Erythroblast (primary cell): ENCODE results near the gene STPG4.
"Not testable (repeated sequence)": the region's sequence is repeated elsewhere in the genome, so short reads cannot be mapped to it uniquely, and the experiment has no call there.

Experiments used
- DNase-seq, 2 experiments: peaks; one replicate each; lab custom pipeline; 2025; lab: John Stamatoyannopoulos, UW
- GATA1 ChIP-seq: IDR thresholded peaks from 2 replicates; pipeline ENCODE4 v1.6.1; 2011; ENCODE audit warnings: low read depth, mild to moderate bottlenecking, control low read depth, low read length, moderate library complexity
- POLR2A ChIP-seq: IDR thresholded peaks from 2 replicates; pipeline ENCODE4 v1.6.1; 2011; ENCODE audit warnings: mild to moderate bottlenecking, low read length

Gene STPG4

DNA sequence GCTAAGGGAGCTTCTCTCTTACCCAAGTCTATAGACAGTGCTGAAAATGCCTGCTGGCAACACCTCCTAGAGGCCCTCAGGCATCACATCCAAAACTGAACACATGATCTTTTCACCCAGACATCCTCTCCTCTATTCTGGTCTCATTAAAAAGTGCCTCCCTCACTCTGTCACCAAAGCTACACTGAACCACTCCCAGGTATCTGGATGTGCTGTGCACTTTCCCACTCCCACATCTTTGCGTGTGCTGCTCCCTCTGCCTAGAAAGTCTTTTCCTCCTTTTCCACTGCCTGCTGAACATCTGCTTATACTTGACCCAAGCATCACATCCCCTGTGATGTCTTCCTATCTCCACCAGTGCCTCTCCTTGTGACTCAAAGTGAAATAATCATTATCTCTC, 26.1 kb upstream of the STPG4 start:
- no peak for TF ChIP-seq POLR2A
- TF ChIP-seq GATA1, result no peak
- DNase-seq, result no peak

DNA sequence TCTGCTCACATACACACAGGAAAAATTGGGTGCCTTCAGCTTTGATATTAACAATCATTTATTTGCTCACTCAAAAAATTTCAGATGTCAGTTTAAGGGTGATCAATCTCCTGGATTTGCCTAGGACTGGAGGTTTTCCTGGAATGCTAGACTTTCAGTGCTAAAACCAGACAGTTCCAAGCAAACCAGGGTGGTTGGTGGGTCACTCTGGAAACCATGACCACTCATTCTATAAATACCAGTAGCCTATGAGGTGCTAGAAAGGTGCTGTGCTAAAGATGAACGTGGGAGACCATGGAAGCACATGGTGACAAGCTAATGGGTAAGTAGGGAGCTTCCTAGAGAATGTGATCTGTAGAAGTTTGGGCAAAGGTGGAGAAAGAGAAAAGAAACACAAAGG, 25.4 kb upstream of the STPG4 start:
- TF ChIP-seq GATA1 (no peak), POLR2A (no peak)
- no peak for DNase-seq

DNA sequence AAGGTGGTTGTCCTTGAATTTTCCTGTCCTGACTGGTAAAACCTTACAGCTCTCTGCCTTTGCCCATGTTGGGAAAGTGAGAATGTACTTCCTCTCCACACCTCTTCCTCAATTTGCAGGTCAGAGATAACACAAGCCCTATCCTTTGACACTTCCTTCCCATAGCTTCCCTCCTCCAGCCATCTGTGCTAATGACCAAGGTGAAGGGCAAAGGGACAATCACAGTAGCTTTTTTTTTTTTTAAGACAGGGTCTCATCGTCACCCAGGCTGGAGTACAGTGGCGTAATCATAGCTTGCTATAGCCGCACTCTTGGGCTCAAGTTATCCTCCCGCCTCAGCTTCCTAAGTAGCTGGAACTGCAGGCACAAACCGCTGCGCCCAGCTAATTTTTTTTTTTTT, 24.3 kb upstream of the STPG4 start:
- DNase-seq, result no peak
- no peak for TF ChIP-seq POLR2A
- no peak for TF ChIP-seq GATA1

DNA sequence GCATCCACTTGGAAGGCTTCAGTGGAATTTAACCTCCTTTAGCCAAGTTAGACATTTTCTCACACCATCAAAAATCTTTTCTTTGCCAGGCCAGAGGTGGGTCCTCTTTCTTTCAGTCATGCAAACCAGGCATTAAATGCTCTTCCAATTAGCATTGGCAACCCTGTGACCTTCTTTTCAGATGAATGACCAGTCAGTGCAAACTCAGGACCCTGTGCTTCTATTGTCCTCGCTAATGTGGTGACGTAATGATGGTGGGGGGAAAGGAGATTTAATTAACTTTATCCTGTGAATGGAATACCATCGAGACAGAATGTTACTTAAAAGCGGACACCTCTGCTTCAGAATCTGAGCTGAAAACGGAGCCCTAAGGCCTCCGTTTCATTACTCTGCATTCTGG, 23.2 kb upstream of the STPG4 start:
- no peak for DNase-seq
- TF ChIP-seq GATA1, result no peak
- no peak for TF ChIP-seq POLR2A

DNA sequence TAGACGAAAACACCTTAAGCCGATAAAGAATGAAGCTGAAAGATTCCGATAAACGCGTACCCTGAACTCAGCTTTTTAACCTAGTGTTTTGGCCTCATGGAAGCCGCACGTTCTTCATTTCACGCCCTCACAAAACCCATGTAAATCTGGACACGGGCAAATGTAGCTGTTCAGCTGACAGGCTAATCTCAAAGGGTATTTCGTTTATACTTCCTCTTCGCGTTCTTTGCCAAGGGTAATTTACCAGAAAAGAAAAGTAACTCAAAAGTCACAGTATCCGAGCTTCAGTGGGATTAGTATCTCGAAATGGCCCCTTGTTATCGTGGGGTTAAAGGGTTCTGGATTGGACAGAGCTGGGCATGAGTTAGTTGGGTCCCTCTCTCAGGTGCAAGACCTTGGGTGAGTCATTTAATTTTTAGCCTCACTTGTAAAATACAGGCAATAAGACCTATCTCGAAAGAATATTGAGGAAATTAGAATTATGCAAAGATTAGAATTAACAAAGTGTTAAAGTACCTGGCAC, 22.0 kb upstream of the STPG4 start:
- TF ChIP-seq GATA1 (no peak), POLR2A (no peak)
- DNase-seq, result no peak

DNA sequence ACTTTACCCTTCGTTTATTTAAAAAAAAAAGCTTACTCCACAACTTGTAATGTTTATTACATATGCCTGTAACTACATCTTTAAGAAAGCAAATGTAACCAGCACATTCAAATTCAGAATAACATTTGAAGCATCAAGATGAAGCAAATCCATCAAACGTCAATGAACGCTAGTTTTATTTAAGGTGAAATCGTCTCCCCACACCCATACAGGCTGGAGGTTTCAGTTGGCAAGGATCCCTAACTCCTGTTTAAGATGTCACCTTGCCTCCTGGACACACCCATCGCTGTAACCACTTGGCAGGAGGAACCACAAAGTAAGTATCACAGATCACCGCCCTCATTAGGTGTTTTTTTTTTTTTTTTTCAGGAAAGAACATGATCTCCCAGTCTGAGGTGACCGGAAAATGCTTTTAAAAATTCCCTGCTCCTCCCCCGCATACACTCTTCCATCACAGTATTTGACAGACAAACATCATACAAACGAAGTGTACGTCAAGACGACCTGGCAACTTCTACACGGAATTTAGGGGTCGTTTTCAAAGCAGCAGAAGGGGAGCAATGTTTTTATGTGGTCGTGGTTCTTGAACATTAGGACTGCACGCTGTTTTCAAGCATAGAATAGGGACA, 19.7 kb upstream of the STPG4 start:
- peak; percentile 83 for DNase-seq
- TF ChIP-seq GATA1 (no peak), POLR2A (no peak)

DNA sequence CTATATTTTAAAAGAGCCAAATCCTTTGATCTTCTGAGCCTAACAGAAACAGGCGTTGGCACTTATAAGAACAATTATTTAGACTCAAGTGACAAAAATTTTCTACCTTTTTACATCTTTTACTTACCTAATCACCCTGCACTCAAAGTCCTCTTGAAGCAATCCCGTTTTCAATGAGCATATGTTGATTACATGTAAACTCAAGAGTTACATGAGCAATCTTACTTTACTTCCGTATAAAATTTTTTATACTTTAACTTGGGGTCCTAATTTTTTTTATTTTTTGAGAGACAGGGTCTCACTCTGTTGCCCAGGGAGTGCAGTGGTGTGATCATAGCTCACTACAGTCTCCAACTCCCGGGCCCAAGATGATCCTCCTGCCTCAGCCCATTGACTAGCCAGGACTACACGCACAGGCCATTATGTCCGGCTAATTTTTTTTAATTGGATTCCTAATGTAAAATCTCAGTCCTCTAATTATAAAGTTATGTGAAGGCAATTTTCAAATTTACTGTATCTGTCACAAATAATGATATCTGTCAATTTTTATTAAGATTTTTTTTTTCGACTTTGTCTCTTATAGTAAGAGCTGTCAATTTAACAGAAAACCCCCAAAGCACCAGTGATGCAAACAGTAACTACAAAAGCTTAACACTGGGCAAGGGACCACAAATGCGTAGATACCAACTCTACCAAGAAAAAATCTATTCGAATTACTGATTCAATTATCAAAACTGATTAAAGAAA, 19.1 kb upstream of the STPG4 start:
- no peak for TF ChIP-seq POLR2A
- no peak for TF ChIP-seq GATA1
- peak in 1 of 2 experiments; percentile 44 for DNase-seq

DNA sequence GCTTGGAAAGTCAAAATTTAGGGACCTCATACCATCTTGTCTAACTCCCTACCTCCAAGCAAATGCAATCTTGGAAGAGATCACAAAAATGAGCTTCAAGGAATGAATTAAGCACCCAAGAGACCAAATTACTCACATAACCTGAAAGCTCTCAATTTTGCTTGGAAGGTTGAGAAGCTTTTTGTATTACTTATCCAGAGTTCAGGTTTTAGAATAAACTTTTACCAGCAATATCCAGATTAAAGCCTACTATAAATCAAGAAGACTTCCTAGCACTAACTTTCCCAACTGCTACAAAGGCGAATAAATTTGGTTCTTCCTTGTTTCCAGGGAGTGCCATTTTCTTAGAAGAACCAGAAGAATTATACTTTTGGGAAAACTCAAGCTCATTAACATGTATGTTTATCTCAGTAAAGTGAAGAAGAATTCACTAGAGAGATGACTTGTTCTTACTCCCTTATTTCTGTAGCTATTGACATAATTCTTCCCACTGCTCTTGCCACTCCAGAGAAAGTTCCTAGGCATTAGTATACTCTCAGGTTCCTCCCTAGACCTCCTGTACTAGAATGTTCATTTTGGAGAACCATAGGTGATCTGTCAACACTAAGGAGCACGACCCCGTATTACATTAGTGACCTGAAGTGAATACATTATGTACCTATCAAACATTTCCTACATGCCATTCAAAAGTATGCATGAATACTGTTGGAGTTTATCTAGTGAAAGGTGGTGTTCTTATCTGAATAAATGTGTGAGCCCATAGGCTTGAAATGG, 18.0 kb upstream of the STPG4 start:
- peak in 1 of 2 experiments; percentile 37 for DNase-seq
- TF ChIP-seq POLR2A (peak; percentile 30), GATA1 (no peak)

DNA sequence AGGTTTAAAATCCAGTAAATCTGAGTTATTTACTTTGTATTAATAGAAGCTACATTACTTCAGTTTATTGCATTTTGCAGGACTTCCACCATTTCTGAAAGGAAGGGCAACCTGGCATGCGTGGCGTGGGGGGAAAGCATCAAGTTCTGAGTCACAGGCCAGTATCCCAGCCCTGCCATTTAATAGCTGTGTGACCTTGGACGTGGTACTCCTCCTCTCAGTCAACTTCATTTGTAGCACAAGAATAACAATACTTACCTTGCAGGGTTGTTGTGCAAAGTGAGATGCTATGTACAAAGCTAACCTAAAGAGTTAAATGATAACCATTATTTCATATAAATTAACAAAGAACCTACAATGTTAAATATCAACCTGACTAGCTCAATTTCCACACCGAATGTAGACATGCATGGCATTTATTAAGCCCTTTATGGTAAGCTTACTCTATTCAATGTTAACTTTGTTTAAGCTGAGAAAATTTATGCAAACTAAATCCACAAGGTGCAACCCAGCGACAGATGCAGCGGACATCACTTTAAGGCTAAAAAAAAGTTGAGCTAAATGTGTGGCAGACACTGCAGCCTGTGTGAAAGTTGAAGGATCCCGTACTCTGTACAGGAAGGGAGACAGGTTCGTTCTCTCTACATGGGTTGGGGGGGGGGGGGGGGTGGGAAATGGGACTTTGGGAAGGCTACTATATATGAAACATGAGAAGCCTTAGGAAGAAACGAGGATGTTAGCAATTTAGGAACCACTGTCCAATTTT, 17.2 kb upstream of the STPG4 start:
- no peak for TF ChIP-seq GATA1
- no peak for TF ChIP-seq POLR2A
- DNase-seq, result peak in 1 of 2 experiments; percentile 35

DNA sequence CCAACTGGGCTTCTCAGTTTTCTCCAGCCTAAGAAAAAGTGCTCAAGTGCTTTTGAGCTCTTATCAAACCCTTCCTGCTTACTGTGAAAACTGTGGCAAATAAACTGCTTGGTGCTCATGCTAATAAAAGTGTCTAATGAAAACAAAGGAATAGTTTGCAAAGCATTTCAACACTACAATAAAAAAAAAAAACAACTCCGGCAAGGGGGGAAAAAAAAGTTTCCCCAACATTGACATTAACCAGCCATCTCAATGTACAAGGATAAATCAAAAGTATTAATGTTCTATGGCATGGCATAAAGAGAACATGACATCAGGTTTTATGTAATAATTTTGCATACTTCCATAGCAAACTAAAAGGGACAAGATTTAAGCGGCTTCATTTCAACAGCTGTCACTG, 14.7 kb upstream of the STPG4 start:
- TF ChIP-seq POLR2A (no peak), GATA1 (no peak)
- DNase-seq, result no peak

DNA sequence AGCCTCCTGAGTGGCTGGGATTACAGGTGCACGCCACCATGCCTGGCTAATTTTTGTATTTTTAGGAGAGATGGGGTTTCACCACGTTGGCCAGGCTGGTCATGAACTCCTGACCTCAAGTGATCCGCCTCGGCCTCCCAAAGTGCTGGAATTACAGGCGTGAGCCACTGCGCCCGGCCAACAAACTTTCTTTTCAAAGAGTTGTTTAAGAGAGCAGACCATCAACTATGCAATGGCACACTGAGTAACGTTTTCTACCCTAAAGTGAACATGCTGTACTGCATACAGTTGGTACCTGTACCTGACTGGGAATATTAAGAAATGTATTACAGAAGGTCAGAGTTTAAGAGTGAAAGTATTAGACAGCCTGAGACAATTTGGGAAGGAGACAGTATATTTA, 13.8 kb upstream of the STPG4 start:
- not testable (repeated sequence) for DNase-seq

DNA sequence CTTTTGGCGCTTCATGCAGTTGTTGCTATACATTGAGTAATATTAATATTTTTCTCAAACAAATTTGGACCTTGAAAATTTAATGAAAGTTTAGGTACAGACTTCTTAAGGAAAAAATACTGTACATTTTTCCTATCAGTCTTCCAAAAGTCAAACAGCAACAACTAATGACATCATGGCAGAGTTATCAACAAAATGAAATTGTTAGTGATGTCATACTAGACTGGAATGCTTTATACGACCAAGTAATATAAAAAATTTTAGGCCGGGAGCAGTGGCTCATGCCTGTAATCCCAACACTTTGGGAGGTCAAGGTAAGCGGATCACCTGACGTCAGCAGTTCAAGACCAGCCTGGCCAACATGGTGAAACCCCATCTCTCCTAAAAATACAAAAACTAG, 12.0 kb upstream of the STPG4 start:
- no peak for DNase-seq
- TF ChIP-seq GATA1 (no peak), POLR2A (no peak)

DNA sequence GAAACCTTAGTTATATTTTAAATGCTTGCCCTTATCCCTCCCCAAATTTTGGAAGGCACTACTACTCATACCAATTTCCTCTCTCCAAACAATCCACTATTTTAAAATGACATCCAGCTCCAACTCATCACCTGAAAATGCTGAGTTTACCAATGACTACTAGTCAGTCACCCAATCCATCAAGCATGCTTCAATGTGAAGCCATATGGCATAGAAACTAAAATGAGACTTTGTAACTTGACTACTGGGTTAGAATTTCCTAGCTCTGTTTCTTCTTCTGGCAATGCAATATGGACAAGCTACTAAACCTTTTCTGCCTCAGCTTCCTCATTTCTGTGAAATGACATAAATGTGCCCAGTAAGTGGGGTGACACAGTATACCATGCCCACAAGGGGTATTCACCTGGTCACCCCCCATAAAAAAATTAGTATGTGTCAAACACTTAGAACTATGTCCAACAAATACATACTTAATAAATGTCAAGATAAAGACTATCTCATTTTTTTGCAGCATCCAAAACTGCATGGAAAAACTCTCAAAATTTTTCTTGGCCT, 10.0 kb upstream of the STPG4 start:
- TF ChIP-seq POLR2A (no peak), GATA1 (no peak)
- DNase-seq, result no peak
